K562 (cell line): Measurements from ENCODE around the gene ATAD3C. TPM values are rescaled to one million over a fixed set of nuclear protein-coding genes. Genes with fewer than 3 reads are reported as not detected.

Experiments
- CHD4 ChIP-seq: fragments of 200-600 bp; sonication (generic); IDR thresholded peaks from 3 replicates; pipeline ENCODE4 v1.6.1; 2012; ENCODE audit warnings: low read depth, mild to moderate bottlenecking, mixed read lengths, low read length, inconsistent platforms; ENCODE audit not compliant: insufficient read depth, insufficient replicate concordance, poor library complexity, severe bottlenecking
- HDAC2 ChIP-seq: fragments of 450-650 bp; IDR thresholded peaks from 2 replicates; pipeline ENCODE4 v1.6.1; 2016; ENCODE audit warnings: mild to moderate bottlenecking
- HLTF ChIP-seq: fragments of 450-650 bp; IDR thresholded peaks from 2 replicates; pipeline ENCODE4 v1.6.1; 2016
- NFYB ChIP-seq: IDR thresholded peaks from 2 replicates; pipeline ENCODE4 v1.6.1; 2011; ENCODE audit warnings: mild to moderate bottlenecking, moderate library complexity; ENCODE audit not compliant: insufficient read length; ENCODE audit errors: extremely low read depth
- RBM17 ChIP-seq: fragments of 200-400 bp; formaldehyde crosslinking; IDR thresholded peaks from 2 replicates; pipeline ENCODE4 v1.6.1; 2017; ENCODE audit warnings: low read depth, mild to moderate bottlenecking, low read length, borderline replicate concordance
- SIX5 ChIP-seq, 2 experiments: IDR thresholded peaks; 2 replicates each; pipeline ENCODE4 v1.6.1; 2011; ENCODE audit warnings: low read length in 2 of 2, borderline replicate concordance in 1 of 2, low read depth in 1 of 2, mild to moderate bottlenecking in 1 of 2, moderate library complexity in 1 of 2; ENCODE audit not compliant: insufficient read depth in 1 of 2
- SNIP1 ChIP-seq: fragments of 450-650 bp; IDR thresholded peaks from 2 replicates; pipeline ENCODE4 v1.7.1; 2017; ENCODE audit warnings: low read depth, mild to moderate bottlenecking
- polyA plus RNA-seq, 8 experiments: library from polyadenylated mRNA; depleted of rRNA in 4 of 8; stranded (reverse) in 5 of 8; unstranded in 3 of 8; fragments of >200 nt; fragmentation: Nextera tagmentation in 2 of 8; fragmentation: Illumina TruSeq in 1 of 8; extraction: Ambion mirVana in 2 of 8; extraction: Trizol in 1 of 8; gene quantifications; 2 replicates each; pipeline versions ENCODE4 v1.2.1 to v1.2.3, GENCODE V29; 2011 to 2014; ENCODE audit warnings: inconsistent platforms in 1 of 8, missing spikeins in 1 of 8
- total RNA-seq, 7 experiments: library from RNA; depleted of rRNA in 6 of 7; stranded (reverse); fragments of >200 nt in 6 of 7; fragmentation: Illumina TruSeq in 2 of 7; extraction: Trizol in 2 of 7; gene quantifications; 2 replicates each; pipeline versions ENCODE4 v1.2.1 to v1.2.3, GENCODE V29; 2011 to 2021; ENCODE audit warnings: low replicate concordance in 1 of 7
- TF ChIP-seq, protein P1 (sequence below): sonication (generic); formaldehyde crosslinking; IDR thresholded peaks from 2 replicates; pipeline ENCODE4 v1.8.0; 2022; ENCODE audit warnings: mild to moderate bottlenecking, missing genetic modification reagents
- TF ChIP-seq, protein P2 (sequence below): fragments of 250-450 bp; sonication (Bioruptor Pico); IDR thresholded peaks from 2 replicates; pipeline ENCODE4 v1.6.1; 2021; ENCODE audit warnings: mild to moderate bottlenecking
- TF ChIP-seq, protein P3 (sequence below), 2 experiments: fragments of 250-450 bp in 1 of 2; fragments of 450-650 bp in 1 of 2; sonication (Bioruptor Pico) in 1 of 2; IDR thresholded peaks; 2 replicates each; pipeline versions ENCODE4 v1.6.1 to v1.8.0; 2016 to 2021; ENCODE audit warnings: mild to moderate bottlenecking in 2 of 2, moderate library complexity in 2 of 2, missing compliant biosample characterization in 1 of 2, missing genetic modification characterization in 1 of 2
- TF ChIP-seq, protein P4 (sequence below): fragments of 250-450 bp; sonication (Bioruptor Pico); IDR thresholded peaks from 2 replicates; pipeline ENCODE4 v1.4.0; 2020; ENCODE audit warnings: mild to moderate bottlenecking, moderate library complexity

ATAD3C gene
- total and polyA plus RNA-seq, 9 of the 15 experiments (the other 6 are each of a cell fraction or from before 2014, with no cell fraction given) = 0.03 to 0.18 TPM; not detected in 7

DNA sequence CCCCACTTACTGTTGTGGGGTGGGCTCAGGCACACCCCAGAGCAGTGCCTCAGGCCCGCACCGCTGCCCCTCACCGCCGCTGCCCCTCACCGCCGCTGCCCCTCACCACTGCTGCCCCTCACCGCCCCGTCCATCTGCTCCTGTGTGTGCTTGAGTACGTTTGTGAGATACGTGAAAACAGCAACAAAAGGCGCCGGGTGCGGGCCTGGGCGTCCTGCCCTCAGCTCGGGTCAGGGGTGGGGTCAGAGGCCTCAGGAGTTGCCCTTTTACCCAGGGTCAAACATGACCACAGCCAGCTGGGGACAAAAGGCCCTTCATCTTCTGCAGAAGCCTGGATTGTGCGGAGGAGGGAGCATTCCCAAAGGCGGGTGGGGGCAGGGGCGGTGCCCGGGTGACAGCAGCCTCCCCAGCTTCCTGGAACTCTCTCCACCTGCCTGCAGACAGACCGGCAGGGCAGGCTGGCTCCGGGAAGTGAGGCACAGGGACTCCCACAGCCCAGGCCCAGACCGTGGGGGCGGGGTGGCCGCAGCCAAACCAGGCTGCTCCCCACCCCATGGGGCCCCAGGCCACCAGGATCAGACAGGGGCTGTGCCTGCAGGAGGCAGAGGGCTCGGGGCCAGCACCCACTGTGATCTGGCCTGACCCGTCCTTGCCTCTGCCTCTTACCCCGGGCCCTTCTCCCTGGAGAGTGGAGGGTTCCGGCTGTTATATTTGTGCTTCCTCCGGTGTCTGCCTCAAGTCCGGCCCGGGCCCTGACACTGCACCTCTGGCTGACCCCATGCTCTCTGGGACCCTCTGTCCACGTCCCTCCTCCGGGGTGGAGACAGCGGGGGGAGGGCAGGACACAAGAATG, 16.3 kb upstream of the ATAD3C start (continued):
- TF ChIP-seq, protein P1, sequence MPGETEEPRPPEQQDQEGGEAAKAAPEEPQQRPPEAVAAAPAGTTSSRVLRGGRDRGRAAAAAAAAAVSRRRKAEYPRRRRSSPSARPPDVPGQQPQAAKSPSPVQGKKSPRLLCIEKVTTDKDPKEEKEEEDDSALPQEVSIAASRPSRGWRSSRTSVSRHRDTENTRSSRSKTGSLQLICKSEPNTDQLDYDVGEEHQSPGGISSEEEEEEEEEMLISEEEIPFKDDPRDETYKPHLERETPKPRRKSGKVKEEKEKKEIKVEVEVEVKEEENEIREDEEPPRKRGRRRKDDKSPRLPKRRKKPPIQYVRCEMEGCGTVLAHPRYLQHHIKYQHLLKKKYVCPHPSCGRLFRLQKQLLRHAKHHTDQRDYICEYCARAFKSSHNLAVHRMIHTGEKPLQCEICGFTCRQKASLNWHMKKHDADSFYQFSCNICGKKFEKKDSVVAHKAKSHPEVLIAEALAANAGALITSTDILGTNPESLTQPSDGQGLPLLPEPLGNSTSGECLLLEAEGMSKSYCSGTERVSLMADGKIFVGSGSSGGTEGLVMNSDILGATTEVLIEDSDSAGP = 0 out of 2 replicates have a peak, but pooled peaks have one; percentile 21
- no peak for TF ChIP-seq RBM17
- no peak for TF ChIP-seq HLTF
- TF ChIP-seq, protein P2, sequence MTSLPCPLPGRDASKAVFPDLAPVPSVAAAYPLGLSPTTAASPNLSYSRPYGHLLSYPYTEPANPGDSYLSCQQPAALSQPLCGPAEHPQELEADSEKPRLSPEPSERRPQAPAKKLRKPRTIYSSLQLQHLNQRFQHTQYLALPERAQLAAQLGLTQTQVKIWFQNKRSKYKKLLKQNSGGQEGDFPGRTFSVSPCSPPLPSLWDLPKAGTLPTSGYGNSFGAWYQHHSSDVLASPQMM (CRISPR knock-in tag) = no peak
- TF ChIP-seq, protein P3, sequence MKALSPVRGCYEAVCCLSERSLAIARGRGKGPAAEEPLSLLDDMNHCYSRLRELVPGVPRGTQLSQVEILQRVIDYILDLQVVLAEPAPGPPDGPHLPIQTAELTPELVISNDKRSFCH (CRISPR knock-in tag; IDR thresholded peaks at IDR 0.05) = no peak
- TF ChIP-seq, protein P3 (tag; IDR thresholded peaks at IDR 0.05) = peak; percentile 84; the same call in 1 of the 2 replicates
- TF ChIP-seq SIX5 (IDR thresholded peaks at IDR 0.05; ENCODE audit: borderline replicate concordance in 1 of 2, insufficient read depth in 1 of 2, low read depth in 1 of 2, low read length in 2 of 2) = no peak
- no peak for TF ChIP-seq CHD4
- TF ChIP-seq, protein P4, sequence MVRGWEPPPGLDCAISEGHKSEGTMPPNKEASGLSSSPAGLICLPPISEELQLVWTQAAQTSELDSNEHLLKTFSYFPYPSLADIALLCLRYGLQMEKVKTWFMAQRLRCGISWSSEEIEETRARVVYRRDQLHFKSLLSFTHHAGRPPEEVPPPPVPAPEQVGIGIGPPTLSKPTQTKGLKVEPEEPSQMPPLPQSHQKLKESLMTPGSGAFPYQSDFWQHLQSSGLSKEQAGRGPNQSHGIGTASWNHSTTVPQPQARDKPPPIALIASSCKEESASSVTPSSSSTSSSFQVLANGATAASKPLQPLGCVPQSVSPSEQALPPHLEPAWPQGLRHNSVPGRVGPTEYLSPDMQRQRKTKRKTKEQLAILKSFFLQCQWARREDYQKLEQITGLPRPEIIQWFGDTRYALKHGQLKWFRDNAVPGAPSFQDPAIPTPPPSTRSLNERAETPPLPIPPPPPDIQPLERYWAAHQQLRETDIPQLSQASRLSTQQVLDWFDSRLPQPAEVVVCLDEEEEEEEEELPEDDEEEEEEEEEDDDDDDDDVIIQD = no peak
- peak; percentile 30; the same call in 1 of the 2 replicates for TF ChIP-seq HDAC2
- TF ChIP-seq SNIP1 = no peak
- TF ChIP-seq NFYB = no peak
